Colonic mucosa (tissue), 4 donors: ENCODE results near the gene PDZD2. TPM values are rescaled to one million over a fixed set of nuclear protein-coding genes. Genes with fewer than 3 reads are reported as not detected.

Source experiments
- DNase-seq: peaks from one replicate; pipeline ENCODE4 v3.0.0-alpha.2; 2020
- H3K27ac ChIP-seq: fragments of 200-600 bp; one replicate; pipeline ENCODE4 v1.8.0; 2021
- H3K27me3 ChIP-seq: fragments of 200-600 bp; one replicate; pipeline ENCODE4 v1.8.0; 2021
- H3K36me3 ChIP-seq: fragments of 200-600 bp; one replicate; pipeline ENCODE4 v1.8.0; 2021
- H3K4me1 ChIP-seq: fragments of 200-600 bp; one replicate; pipeline ENCODE4 v1.8.0; 2021; ENCODE audit warnings: mild to moderate bottlenecking
- H3K4me3 ChIP-seq: fragments of 200-600 bp; one replicate; pipeline ENCODE4 v1.8.0; 2021
- H3K9ac ChIP-seq, 2 donors: one replicate each; pipeline ENCODE4 v1.7.0; 2013; ENCODE audit warnings: control low read depth in 2 of 2, low read depth in 2 of 2, low read length in 2 of 2
- H3K9me3 ChIP-seq: fragments of 200-600 bp; one replicate; pipeline ENCODE4 v1.8.0; 2021
- CTCF ChIP-seq: fragments of 200-600 bp; IDR thresholded peaks from one replicate; pipeline ENCODE4 v1.8.0; 2022; ENCODE audit warnings: antibody characterized with exemption, mild to moderate bottlenecking
- intact Hi-C: fragments of 100-400 bp; cut with DNase I; formaldehyde crosslinking; loops from one replicate; pipeline ENCODE4 v1.14.1; 2022
- total RNA-seq, 2 donors: library from RNA; stranded (reverse); fragmentation: NEBNext Ultra II Directional in 1 of 2; extraction: Animal tissue kit (Norgen Biotek cat#: 25700) in 1 of 2; gene quantifications; one replicate each; pipeline ENCODE4 v1.2.1, GENCODE V29; 2021
- donor health status: healthy.
- donor health status: DM: no; HTN: no; CAD: no.
- donor health status: DM: no; HTN: no; CAD: no.

Gene PDZD2
- total RNA-seq, 2 donors from 2014 or later: 1.8 to 2.3 TPM

DNA sequence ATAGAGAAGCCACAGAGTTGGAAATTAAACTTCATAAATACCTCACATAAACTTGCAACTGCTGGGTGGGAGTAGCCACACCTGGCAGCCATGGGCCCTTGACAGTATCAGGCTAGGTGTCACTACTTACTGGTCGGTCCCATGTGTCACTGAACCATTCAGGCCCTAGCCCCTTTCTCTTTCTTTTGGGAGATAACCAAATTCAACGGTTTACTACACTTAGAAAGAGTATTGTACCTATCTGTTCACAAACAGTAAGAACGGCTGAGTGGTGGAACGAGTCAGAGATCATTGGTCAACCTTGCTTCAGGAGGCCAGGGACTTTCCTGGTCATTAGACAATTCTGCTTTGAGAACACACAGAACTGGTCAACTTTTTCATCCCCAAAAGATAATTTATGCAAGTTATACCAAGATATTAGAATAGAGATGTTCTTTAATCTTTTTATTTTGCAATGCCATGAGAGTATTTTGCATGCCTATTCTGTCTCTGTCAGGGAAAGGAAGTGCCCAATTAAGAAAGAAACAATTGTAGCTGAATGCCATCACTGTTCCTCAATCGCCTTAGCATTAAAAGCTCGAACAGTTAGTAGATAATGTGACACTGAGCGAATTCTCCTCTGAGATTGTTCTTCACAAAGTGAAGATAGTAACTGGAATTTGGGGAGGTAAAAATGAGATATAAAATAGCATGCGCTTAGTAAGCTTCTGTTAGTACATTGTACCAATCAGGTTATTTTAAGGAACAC, 484.3 kb downstream of the PDZD2 start:
- H3K27ac ChIP-seq: no peak overlapping the region
- intact Hi-C loops: no loop called here
- TF ChIP-seq CTCF: no peak
- no peak overlapping the region for H3K9ac ChIP-seq
- H3K27me3 ChIP-seq: no peaks in the 10 kb centered on the region
- no peaks in the 10 kb centered on the region for H3K36me3 ChIP-seq
- no peak overlapping the region for H3K4me3 ChIP-seq
- no peaks in the 10 kb centered on the region for H3K4me1 ChIP-seq
- H3K9me3 ChIP-seq: no peaks in the 10 kb centered on the region
- no peak for DNase-seq

- Histone ChIP-seq H3K9ac (no peak overlapping the region), H3K36me3 (no peaks in the 10 kb centered on the region), H3K4me1 (no peaks in the 10 kb centered on the region), H3K4me3 (no peak overlapping the region), H3K27me3 (no peaks in the 10 kb centered on the region), H3K9me3 (no peaks in the 10 kb centered on the region), H3K27ac (no peak overlapping the region)
- no peak for TF ChIP-seq CTCF
- no peak for DNase-seq
- intact Hi-C loops: no loop called here
Observed at GRCh38 chr5:32123889-32124676, 485.2 kb downstream of the PDZD2 start.

DNA sequence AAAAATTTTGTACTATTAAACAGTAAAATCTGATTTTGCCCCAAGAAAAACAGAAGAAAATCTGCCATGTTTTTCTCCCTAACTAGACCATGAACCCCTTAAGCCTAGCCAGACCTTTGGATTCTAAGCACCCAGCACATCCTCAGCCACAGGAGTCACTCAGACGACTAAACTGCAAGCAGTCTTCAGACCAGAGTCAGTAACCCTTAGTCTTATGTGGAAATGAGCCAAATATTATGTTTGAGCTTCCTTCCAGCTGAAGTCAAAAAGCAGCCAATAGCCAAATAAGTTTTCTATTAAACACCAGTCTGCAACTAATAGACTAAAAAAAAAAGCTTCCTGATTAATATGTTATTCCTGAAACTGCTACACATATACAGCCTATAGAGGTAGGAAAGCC, 487.8 kb downstream of the PDZD2 start:
- Histone ChIP-seq H3K9ac (no peak overlapping the region), H3K36me3 (no peaks in the 10 kb centered on the region), H3K27ac (no peak overlapping the region), H3K27me3 (no peaks in the 10 kb centered on the region), H3K4me1 (no peaks in the 10 kb centered on the region), H3K4me3 (no peak overlapping the region), H3K9me3 (no peaks in the 10 kb centered on the region)
- TF ChIP-seq CTCF: no peak
- intact Hi-C loops: no loop called here
- no peak for DNase-seq

DNA sequence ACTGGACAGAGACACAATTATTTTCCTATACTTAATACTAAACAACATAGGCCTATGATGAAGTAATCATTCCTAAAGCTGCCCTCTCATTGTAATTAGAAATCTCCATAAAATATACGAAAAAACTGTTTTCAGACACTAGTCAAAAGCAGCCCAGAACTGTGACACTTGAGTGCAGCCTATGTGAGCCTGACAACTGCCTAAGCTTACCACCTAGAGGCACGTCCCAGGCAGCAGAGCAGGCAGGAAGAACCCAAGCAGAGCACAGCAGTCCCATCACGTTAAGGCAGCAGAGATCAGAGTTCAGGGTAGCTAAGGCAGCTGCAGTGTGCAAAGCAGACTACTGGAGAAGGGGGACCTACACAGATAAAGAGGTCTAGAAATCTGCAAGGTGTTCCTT, 488.8 kb downstream of the PDZD2 start:
- Histone ChIP-seq H3K4me1 (no peaks in the 10 kb centered on the region), H3K4me3 (no peak overlapping the region), H3K27ac (no peak overlapping the region), H3K36me3 (no peaks in the 10 kb centered on the region), H3K9me3 (no peaks in the 10 kb centered on the region), H3K27me3 (no peaks in the 10 kb centered on the region), H3K9ac (no peak overlapping the region)
- no peak for DNase-seq
- intact Hi-C loops: no loop called here
- no peak for TF ChIP-seq CTCF

DNA sequence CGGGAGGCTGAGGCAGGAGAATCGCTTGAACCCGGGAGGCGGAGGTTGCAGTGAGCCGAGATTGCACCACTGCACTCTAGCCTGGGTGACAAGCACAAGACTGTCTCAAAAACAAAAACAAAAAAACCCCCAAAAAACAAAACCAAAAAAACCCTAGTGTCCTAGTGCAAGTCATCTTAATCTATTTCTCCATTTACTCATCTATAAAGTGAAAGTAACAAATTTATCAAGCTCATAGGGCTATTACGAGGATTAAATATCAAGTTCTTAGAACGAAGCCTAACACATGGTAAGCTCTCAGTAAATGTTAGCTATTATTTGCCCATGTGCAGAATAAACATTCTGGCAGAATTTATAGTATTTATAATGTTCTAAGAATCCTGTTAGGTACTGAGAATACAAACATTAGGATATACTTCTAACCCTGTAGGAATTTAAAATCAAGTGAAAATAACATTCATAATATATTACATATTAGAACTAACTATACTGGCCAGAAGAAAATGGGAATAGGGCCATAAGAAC, 490.2 kb downstream of the PDZD2 start:
- Histone ChIP-seq H3K27me3 (no peaks in the 10 kb centered on the region), H3K27ac (no peak overlapping the region), H3K9me3 (no peaks in the 10 kb centered on the region), H3K36me3 (no peaks in the 10 kb centered on the region), H3K4me1 (no peaks in the 10 kb centered on the region), H3K9ac (no peak overlapping the region), H3K4me3 (no peak overlapping the region)
- no peak for TF ChIP-seq CTCF
- intact Hi-C loops: no loop called here
- no peak for DNase-seq
